IPS-NIHi7 (cell line): Measurements from ENCODE around the gene CTNNBIP1.

Experiments used
- DNase-seq: peaks from one replicate; pipeline ENCODE4 v3.0.0; 2012; ENCODE audit warnings: mixed read lengths; ENCODE audit errors: extremely low spot score

CTNNBIP1 gene

DNA sequence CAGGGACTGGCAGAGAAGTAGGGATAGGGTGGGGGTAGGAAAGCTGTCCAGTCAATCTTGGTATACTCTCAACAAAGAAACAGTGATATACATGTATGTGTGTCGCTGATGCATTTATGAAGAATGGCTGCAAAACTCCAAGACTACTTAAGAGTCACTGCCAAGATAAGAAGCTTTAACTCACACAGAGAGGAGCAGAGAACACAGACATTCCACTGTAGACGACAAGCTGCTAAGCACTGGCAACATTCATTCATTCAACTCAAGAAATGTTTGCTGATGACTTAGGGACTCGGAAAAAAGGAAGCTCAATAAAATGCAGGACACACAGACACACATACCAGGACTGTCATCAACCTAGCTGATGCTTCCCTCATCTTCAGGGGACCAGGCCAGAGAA lies 5.5 kb downstream of the CTNNBIP1 start:
- DNase-seq: no peak

GRCh38 chr1:9903801-9904527 lies 6.1 kb downstream of the CTNNBIP1 start:
- DNase-seq: no peak

DNA sequence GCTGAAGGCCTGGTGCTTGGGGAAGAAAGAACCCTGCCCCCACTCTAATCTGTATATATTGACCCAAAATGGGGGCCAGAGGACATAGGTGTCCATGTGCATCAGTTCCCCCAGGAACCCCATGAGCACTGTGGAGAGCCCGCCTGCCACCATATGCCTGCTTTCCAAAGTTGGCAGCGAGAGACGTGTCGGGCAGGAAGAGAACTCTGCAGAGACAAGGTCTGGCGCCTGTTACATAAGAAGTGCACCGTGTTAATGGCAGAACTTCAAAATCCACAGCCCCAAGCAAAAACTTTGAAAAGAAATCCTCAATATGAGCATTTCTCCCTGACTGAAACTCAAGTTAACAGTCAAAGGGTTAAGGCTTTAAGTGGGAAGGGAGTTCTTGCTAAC lies 8.0 kb downstream of the CTNNBIP1 start:
- DNase-seq: no peak

GRCh38 chr1:9901148-9902059 lies 8.7 kb downstream of the CTNNBIP1 start:
- no peak for DNase-seq

- DNase-seq: no peak
Observed at GRCh38 chr1:9900142-9901043, 9.7 kb downstream of the CTNNBIP1 start.

DNA sequence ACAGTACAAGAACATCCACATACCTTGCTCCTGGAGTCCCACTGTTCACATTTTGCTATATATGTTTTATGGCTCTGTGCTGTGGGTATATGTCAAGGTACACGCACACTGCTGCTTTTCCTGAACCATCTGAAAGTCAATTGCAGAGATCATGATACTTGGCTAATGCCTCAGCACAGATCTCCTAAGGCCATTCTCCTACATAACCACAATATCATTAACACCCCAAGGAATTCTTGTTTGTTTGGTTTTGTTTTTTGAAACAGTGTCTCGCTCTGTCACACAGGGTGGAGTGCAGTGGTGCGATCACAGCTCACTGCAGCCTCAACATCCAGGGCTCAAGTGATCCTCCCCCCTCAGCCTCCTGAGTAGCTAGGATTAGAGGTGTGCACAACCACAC lies 16.0 kb downstream of the CTNNBIP1 start:
- no peak for DNase-seq

DNA sequence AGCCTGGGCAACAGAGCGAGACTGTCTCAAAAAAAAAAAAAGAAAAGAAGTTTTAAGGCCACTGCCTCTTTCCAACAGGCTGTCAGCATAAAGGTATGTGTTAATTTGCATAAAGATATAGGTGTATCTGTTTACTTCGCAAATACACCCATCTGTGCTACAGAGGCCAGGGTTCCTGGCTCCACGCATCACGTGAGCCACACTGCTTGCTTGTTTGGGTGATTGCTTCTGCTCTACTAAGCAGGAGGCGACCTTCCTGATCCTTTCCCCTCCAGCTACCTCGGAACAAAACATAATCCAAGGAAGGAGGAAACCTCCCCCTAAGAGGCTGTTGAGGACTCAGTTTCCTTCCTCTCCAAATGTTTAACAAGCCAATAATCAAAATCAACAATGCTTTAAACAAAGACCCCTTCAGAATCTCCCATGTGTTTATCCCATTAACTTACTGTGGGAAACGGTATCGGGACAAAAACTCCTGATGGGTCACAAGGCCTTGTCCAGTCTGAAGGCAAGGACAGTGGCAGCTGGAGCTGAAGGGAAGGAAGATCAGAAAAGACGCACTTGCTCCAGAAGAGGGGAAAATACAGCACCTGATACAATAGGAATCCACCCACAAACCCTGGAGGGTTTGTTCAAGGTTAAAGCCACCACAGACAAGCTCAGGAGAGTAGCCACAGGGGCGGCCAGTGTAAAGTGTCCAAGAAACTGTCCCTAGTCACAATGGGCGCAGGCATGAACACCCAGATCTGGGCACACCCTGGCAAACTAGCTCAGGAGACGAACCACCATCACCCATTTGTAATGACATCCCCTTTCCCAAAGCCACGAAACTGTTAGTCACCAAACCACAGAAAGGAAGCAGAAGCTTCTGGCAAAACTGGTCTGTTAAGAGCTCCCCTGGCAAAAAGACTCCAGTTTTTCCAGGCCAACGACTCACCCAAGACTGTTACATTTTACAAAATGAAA lies 17.2 kb downstream of the CTNNBIP1 start:
- no peak for DNase-seq

- no peak for DNase-seq
Observed at GRCh38 chr1:9891207-9891606, 18.9 kb downstream of the CTNNBIP1 start.

- DNase-seq: no peak
Observed at GRCh38 chr1:9890224-9890731, 19.8 kb downstream of the CTNNBIP1 start.

DNA sequence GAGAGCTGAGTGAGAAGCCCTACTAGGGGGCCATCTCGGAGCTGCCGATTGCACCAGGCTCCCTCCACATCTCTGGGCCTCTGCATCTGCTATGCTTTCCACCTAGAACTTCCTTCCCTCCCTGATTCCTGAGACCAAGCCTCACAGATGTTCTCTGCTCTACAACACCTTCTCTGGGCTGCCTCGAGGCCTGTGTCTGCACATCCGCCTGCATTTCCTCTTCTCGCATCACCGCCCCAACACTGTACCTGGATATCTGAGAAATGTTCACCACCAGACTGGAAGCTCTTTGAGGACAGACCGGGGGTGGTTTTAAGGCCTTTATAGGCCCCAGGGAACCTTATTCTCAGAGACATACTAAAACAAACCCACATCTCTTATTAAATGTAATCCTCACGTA lies 20.7 kb downstream of the CTNNBIP1 start:
- DNase-seq: no peak

DNA sequence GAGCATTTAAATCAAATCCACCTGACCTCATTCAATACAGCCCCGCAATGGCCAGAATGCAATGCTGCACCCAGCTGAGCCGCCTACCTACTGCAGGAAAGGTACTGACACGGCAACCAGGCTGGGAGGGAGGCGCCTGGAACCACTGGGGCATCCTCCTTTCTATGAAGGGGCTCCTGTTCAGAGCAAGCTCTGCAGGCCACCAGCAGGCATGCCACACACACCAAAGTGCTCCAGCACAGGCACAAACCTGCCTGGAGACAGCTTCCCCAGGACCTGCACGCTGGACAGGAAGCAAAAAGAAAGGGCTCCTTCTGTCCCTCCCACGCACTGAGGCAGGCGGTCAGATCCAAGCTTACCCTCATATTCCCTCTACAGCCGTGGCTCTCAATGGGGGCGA lies 21.2 kb downstream of the CTNNBIP1 start:
- no peak for DNase-seq

DNA sequence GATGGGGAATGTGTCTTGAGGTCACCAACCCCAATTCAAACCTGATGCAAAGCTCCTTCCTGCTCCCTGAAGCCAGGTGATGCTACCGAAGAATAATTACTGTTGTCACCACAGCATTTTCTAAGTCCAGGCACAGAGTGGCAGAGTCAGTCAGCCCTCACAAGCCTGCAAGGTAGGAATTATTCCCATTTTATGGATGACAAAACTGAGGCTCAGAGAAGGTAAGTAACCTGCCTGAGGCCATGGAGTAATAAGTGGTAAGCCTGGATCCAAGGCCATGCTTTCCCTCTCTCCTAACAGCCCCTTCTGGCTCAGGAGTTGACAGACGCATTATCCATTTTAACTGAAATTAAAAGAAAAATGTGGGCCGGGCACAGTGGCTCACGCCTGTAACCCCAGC lies 23.0 kb downstream of the CTNNBIP1 start:
- DNase-seq: no peak

DNA sequence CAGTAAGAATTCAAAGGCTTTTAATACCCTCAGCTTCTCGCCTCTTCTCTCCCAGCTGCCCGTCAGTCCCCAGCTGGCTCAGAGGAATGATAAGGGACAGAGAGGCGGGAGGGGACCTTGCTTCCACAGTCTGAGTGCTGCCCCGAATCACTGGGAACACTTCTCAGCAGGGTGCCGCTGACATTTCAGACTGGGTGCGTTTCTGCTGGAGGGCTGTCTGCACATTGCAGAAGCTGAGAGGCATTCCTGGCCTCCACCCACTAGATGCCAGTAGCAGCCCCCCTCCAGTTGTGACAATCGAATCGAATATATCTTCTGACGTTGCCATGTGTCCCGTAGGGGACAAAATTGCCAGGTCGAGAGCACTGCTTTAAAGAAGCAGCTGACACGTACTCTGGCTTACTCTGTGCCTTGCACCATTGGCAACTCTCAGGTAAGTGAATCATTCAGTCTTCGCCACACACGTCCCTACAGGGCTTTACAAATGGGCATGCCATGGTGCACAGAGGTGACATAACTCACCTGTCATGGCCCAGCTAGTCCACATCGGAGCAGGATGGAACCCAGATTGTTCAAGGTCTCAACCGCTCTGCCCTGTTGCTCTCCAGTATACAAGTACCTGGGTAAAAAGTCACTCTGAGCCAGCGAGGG lies 23.9 kb downstream of the CTNNBIP1 start:
- DNase-seq: no peak

DNA sequence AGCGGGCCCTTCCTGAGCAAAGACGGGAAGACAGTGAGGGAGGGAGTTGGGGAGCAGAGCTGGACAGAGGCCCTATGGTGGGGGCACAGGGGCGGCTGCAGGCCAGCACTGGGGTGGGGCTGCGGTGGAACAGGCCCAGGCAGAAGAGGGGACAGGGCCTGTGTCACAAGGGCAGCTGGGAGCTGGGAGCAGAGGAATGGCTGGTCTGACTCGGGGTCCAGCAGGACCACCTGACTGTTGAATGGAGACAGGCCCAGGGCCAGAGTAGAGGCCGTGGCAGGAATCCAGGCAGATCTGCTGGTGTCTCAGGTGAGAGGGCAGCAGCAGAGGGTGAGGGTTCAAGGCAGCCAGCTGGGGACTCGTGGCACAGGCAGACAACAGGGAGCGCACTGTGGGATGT lies 25.3 kb downstream of the CTNNBIP1 start:
- no peak for DNase-seq

GRCh38 chr1:9883585-9884449 lies 26.3 kb downstream of the CTNNBIP1 start:
- DNase-seq: no peak

DNA sequence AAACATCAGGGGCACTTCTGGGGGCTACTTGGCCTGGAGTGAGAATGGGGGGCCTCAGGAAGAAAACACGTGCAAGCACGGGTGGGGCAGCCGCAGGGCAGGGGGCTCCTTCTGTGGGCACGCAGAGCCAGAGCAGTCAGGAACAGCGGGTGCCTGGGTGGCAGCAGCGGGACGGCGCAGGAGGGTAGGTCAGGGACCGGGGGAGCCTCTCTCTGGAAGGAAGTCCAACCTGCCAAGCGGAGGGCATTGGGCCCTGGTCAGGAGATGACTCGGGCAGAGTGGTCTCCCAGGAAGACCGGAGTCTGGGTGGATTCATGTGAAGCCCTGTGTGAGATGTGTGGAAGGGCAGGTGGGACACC lies 27.1 kb downstream of the CTNNBIP1 start:
- no peak for DNase-seq

DNA sequence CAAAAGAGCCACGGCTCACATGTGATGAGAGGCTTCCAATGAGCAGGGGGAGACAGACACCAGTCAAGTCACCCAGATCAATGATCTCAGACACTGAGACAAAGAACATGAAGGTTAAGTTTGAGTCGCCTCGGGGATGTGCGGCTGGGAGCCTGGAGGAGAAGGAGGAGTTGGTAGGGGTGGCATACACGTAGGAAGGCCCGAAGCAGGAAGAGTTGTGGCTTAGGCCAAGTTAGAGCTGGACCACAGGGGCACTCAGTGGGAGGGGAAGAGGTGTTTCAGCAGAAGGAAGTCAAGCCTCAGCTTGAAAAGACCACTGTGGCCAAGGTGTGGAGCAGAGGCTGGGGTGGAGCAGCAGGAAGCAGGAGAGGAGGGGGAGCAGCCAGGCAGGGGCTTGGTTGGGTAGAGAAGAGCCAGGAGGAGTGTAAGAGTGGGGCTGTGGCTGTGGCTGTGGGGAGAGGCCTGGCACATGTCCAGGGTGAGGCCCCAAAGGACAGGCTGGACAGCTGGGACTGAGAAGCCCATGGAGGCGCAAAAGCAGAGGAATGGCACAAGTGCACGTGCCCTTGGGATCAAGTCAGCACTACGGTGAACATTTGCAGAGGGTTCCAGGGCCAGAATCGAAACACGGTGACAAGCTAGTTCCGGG lies 27.6 kb downstream of the CTNNBIP1 start:
- no peak for DNase-seq

DNA sequence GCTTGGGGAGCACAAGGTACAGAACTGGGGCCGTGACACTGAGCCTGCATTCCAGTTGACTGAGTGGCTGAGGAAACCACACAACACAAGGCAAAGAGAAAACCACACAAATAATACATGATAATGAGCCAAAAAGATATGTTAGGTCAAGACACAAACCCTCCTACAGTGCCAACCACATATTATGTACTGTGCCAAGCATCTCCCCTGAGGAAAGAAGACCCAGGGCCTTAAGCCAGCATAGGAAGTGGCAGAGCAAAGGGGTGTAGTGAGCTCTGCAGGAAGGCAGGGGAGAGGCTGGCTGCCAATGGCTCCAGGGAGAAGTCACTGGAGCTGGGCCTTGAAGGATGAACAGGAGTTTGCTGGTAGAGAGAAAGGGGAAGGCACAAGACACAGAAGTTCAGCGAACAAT lies 28.2 kb downstream of the CTNNBIP1 start:
- no peak for DNase-seq

DNA sequence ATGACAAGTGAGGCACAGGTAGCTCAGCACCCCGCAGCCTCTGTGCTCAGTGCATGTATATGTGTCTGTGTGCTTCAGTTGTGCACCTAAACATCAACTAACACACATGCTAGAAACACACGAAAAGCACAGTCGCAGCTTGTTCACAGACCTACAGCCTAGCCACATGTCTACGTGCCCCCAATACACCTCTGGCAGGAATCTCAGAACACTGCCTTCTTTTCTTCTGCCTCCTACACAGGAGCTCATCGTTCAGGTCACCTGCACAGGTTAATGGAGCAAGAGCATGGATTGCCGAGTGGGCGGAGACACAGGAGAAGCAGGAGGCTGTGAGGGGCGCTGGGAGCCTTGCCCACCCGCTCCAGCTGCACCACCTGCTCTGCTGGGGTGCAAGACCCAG lies 31.7 kb downstream of the CTNNBIP1 start:
- no peak for DNase-seq
